HepG2 (cell line): ENCODE results near the gene C9orf43. TPM values are rescaled to one million over a fixed set of nuclear protein-coding genes. Genes with fewer than 3 reads are reported as not detected.

Source experiments
- ATF1 ChIP-seq: IDR thresholded peaks from 2 replicates; pipeline ENCODE4 v1.6.1; 2016; ENCODE audit warnings: mild to moderate bottlenecking, control low read depth
- KDM1A ChIP-seq: IDR thresholded peaks from 2 replicates; pipeline ENCODE4 v1.6.1; 2016; ENCODE audit warnings: missing compliant biosample characterization
- RFXANK ChIP-seq: IDR thresholded peaks from 2 replicates; pipeline ENCODE4 v1.6.1; 2016
- ZNF124 ChIP-seq: sonication (generic); formaldehyde crosslinking; IDR thresholded peaks from 2 replicates; pipeline ENCODE4 v1.4.0; 2020; ENCODE audit warnings: missing genetic modification reagents
- ZNF256 ChIP-seq: sonication (generic); formaldehyde crosslinking; conservative IDR thresholded peaks from 2 replicates; pipeline ENCODE4 v1.4.0; 2020; ENCODE audit warnings: missing genetic modification reagents
- ZNF33B ChIP-seq: sonication (generic); formaldehyde crosslinking; IDR thresholded peaks from 2 replicates; pipeline ENCODE4 v1.5.1; 2020; ENCODE audit warnings: mild to moderate bottlenecking, missing genetic modification reagents
- polyA plus RNA-seq, 8 experiments: library from polyadenylated mRNA; depleted of rRNA in 3 of 8; stranded (reverse) in 7 of 8; unstranded in 1 of 8; fragments of >200 nt; fragmentation: Illumina TruSeq in 4 of 8; extraction: Trizol in 4 of 8; gene quantifications; 2 replicates each; pipeline versions ENCODE4 v1.2.1 to v1.2.3, GENCODE V29; 2011 to 2016; ENCODE audit warnings: low read depth in 4 of 8, missing spikeins in 1 of 8, mixed read lengths in 1 of 8; ENCODE audit not compliant: insufficient read depth in 1 of 8
- total RNA-seq, 5 experiments: library from RNA; depleted of rRNA; stranded (reverse); fragments of >200 nt; fragmentation: Illumina TruSeq; extraction: Trizol; gene quantifications; 2 replicates each; pipeline ENCODE4 v1.2.3, GENCODE V29; 2016; ENCODE audit warnings: low read depth in 1 of 5
- TF ChIP-seq, protein P1 (sequence below): sonication (generic); formaldehyde crosslinking; IDR thresholded peaks from 2 replicates; pipeline ENCODE4 v1.5.0; 2020; ENCODE audit warnings: mild to moderate bottlenecking, missing genetic modification reagents, borderline replicate concordance
- TF ChIP-seq, protein P2 (sequence below): IDR thresholded peaks from 2 replicates; pipeline ENCODE4 v1.6.1; 2016; ENCODE audit warnings: mild to moderate bottlenecking
- TF ChIP-seq, protein P3 (sequence below): sonication (generic); formaldehyde crosslinking; IDR thresholded peaks from 2 replicates; pipeline ENCODE4 v1.4.0; 2020; ENCODE audit warnings: missing genetic modification reagents
- TF ChIP-seq, protein P4 (sequence below): sonication (generic); formaldehyde crosslinking; conservative IDR thresholded peaks from 2 replicates; pipeline ENCODE4 v1.8.0; 2022; ENCODE audit warnings: mild to moderate bottlenecking, moderate library complexity, missing genetic modification reagents
- TF ChIP-seq, protein P5 (sequence below): IDR thresholded peaks from 2 replicates; pipeline ENCODE4 v1.4.0; 2020; ENCODE audit warnings: mild to moderate bottlenecking, missing genetic modification reagents
- TF ChIP-seq, protein P6 (sequence below): sonication (generic); formaldehyde crosslinking; IDR thresholded peaks from 2 replicates; pipeline ENCODE4 v1.5.0; 2020; ENCODE audit warnings: missing genetic modification reagents

Gene C9orf43
- total and polyA plus RNA-seq, 2 of the 13 experiments (the other 11 are each of a cell fraction or from before 2014, with no cell fraction given) = 0.24 to 0.31 TPM

DNA sequence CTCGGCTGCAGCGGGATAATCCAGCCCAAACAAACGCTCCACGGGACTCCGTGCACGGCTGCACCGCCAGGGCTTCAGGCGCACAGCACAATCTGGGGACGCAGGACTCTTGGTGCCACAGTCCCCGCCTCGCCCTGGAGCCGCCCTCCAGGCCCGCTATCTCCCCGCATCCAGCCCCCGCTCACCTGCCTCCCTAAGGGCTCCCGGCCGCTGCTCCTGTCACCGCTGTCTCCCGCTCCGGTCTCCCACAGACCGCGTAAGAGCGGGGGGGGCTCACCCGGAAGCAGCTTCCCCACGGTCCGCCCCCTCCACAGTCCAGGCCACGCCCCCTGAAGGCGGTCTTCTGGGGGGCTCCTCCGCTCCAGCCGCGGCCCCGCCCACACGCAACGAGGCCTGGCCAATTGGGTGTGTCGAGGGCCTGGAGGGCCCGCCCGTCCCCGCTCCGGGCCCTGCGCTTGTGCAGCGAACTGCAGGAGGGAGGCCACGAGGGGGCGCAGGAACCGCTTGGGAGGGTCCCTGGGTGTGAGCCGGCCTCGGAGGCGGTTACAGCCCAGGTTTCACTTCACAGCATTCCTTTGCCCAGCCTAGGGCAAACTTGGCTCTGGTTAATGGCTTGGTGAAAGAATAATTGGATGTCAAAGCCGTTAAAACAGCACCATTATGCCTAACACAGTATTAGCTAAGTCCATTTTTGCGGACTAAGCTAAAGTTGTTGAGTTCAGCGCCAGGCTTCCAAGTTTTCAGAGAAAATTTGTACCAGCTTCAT, 9.3 kb upstream of the C9orf43 start, which contains the start of gene ALAD (continued):
- TF ChIP-seq, protein P1, sequence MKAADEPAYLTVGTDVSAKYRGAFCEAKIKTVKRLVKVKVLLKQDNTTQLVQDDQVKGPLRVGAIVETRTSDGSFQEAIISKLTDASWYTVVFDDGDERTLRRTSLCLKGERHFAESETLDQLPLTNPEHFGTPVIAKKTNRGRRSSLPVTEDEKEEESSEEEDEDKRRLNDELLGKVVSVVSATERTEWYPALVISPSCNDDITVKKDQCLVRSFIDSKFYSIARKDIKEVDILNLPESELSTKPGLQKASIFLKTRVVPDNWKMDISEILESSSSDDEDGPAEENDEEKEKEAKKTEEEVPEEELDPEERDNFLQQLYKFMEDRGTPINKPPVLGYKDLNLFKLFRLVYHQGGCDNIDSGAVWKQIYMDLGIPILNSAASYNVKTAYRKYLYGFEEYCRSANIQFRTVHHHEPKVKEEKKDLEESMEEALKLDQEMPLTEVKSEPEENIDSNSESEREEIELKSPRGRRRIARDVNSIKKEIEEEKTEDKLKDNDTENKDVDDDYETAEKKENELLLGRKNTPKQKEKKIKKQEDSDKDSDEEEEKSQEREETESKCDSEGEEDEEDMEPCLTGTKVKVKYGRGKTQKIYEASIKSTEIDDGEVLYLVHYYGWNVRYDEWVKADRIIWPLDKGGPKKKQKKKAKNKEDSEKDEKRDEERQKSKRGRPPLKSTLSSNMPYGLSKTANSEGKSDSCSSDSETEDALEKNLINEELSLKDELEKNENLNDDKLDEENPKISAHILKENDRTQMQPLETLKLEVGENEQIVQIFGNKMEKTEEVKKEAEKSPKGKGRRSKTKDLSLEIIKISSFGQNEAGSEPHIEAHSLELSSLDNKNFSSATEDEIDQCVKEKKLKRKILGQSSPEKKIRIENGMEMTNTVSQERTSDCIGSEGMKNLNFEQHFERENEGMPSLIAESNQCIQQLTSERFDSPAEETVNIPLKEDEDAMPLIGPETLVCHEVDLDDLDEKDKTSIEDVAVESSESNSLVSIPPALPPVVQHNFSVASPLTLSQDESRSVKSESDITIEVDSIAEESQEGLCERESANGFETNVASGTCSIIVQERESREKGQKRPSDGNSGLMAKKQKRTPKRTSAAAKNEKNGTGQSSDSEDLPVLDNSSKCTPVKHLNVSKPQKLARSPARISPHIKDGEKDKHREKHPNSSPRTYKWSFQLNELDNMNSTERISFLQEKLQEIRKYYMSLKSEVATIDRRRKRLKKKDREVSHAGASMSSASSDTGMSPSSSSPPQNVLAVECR (CRISPR knock-in tag) = peak; percentile 91
- TF ChIP-seq, protein P2, sequence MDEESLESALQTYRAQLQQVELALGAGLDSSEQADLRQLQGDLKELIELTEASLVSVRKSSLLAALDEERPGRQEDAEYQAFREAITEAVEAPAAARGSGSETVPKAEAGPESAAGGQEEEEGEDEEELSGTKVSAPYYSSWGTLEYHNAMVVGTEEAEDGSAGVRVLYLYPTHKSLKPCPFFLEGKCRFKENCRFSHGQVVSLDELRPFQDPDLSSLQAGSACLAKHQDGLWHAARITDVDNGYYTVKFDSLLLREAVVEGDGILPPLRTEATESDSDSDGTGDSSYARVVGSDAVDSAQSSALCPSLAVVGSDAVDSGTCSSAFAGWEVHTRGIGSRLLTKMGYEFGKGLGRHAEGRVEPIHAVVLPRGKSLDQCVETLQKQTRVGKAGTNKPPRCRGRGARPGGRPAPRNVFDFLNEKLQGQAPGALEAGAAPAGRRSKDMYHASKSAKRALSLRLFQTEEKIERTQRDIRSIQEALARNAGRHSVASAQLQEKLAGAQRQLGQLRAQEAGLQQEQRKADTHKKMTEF (CRISPR knock-in tag) = peak; percentile 95
- TF ChIP-seq KDM1A (CRISPR knock-in tag) (no peak; the same call in 1 of the 2 replicates), ZNF256 (CRISPR knock-in tag) (no peak; the same call in 1 of the 2 replicates), RFXANK (CRISPR knock-in tag) (peak; percentile 79; the same call in 1 of the 2 replicates), ZNF124 (CRISPR knock-in tag) (0 out of 2 replicates have a peak, but pooled peaks have one; percentile 35), ZNF33B (peak; percentile 31; the same call in 1 of the 2 replicates), ATF1 (CRISPR knock-in tag) (no peak)
- TF ChIP-seq, protein P3, sequence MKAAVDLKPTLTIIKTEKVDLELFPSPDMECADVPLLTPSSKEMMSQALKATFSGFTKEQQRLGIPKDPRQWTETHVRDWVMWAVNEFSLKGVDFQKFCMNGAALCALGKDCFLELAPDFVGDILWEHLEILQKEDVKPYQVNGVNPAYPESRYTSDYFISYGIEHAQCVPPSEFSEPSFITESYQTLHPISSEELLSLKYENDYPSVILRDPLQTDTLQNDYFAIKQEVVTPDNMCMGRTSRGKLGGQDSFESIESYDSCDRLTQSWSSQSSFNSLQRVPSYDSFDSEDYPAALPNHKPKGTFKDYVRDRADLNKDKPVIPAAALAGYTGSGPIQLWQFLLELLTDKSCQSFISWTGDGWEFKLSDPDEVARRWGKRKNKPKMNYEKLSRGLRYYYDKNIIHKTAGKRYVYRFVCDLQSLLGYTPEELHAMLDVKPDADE = no peak
- TF ChIP-seq, protein P4, sequence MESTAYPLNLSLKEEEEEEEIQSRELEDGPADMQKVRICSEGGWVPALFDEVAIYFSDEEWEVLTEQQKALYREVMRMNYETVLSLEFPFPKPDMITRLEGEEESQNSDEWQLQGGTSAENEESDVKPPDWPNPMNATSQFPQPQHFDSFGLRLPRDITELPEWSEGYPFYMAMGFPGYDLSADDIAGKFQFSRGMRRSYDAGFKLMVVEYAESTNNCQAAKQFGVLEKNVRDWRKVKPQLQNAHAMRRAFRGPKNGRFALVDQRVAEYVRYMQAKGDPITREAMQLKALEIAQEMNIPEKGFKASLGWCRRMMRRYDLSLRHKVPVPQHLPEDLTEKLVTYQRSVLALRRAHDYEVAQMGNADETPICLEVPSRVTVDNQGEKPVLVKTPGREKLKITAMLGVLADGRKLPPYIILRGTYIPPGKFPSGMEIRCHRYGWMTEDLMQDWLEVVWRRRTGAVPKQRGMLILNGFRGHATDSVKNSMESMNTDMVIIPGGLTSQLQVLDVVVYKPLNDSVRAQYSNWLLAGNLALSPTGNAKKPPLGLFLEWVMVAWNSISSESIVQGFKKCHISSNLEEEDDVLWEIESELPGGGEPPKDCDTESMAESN (CRISPR knock-in tag) = peak; percentile 89
- TF ChIP-seq, protein P5, sequence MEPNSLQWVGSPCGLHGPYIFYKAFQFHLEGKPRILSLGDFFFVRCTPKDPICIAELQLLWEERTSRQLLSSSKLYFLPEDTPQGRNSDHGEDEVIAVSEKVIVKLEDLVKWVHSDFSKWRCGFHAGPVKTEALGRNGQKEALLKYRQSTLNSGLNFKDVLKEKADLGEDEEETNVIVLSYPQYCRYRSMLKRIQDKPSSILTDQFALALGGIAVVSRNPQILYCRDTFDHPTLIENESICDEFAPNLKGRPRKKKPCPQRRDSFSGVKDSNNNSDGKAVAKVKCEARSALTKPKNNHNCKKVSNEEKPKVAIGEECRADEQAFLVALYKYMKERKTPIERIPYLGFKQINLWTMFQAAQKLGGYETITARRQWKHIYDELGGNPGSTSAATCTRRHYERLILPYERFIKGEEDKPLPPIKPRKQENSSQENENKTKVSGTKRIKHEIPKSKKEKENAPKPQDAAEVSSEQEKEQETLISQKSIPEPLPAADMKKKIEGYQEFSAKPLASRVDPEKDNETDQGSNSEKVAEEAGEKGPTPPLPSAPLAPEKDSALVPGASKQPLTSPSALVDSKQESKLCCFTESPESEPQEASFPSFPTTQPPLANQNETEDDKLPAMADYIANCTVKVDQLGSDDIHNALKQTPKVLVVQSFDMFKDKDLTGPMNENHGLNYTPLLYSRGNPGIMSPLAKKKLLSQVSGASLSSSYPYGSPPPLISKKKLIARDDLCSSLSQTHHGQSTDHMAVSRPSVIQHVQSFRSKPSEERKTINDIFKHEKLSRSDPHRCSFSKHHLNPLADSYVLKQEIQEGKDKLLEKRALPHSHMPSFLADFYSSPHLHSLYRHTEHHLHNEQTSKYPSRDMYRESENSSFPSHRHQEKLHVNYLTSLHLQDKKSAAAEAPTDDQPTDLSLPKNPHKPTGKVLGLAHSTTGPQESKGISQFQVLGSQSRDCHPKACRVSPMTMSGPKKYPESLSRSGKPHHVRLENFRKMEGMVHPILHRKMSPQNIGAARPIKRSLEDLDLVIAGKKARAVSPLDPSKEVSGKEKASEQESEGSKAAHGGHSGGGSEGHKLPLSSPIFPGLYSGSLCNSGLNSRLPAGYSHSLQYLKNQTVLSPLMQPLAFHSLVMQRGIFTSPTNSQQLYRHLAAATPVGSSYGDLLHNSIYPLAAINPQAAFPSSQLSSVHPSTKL (CRISPR knock-in tag) = peak; percentile 69
- TF ChIP-seq, protein P6, sequence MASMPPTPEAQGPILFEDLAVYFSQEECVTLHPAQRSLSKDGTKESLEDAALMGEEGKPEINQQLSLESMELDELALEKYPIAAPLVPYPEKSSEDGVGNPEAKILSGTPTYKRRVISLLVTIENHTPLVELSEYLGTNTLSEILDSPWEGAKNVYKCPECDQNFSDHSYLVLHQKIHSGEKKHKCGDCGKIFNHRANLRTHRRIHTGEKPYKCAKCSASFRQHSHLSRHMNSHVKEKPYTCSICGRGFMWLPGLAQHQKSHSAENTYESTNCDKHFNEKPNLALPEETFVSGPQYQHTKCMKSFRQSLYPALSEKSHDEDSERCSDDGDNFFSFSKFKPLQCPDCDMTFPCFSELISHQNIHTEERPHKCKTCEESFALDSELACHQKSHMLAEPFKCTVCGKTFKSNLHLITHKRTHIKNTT = no peak
